A673 (cell line): Measurements from ENCODE around the gene CFL2.

ENCODE experiments used
- CTCF ChIP-seq: fragments of 300-800, 200-600 bp; sonication (generic); conservative IDR thresholded peaks from 2 replicates; pipeline ENCODE4 v1.5.1; 2017; ENCODE audit warnings: low read depth, mild to moderate bottlenecking, antibody characterized with exemption, low read length, moderate library complexity, mixed read lengths
- EZH2 ChIP-seq: fragments of 200-600 bp; sonication (generic); IDR thresholded peaks from 2 replicates; pipeline ENCODE4 v1.6.1; 2017; ENCODE audit warnings: borderline replicate concordance, low read depth, mild to moderate bottlenecking, mixed read lengths, antibody characterized with exemption, low read length; ENCODE audit not compliant: poor library complexity, severe bottlenecking

GRCh38 chr14:34711169-34711568, 3.2 kb downstream of the CFL2 start:
- TF ChIP-seq CTCF, result no peak
- no peak for TF ChIP-seq EZH2
